A549 (cell line): ENCODE results near the gene CALCB.

Source experiments
- CEBPB ChIP-seq, 2 experiments: fragments of >200 bp in 1 of 2; sonication (Bioruptor Twin) in 1 of 2; formaldehyde crosslinking in 1 of 2; IDR thresholded peaks; 2 replicates each; pipeline ENCODE4 v1.6.1; 2012 to 2016
- MAX ChIP-seq: IDR thresholded peaks from 2 replicates; pipeline ENCODE4 v1.6.1; 2012
- POLR2A ChIP-seq: IDR thresholded peaks from 2 replicates; pipeline ENCODE4 v1.6.1; 2012; ENCODE audit warnings: mild to moderate bottlenecking, low read length
- USF2 ChIP-seq: fragments of 450-650 bp; IDR thresholded peaks from 2 replicates; pipeline ENCODE4 v1.6.1; 2014; ENCODE audit warnings: antibody characterized with exemption
- ZC3H11A ChIP-seq: fragments of 450-650 bp; IDR thresholded peaks from 2 replicates; pipeline ENCODE4 v1.6.1; 2014; ENCODE audit warnings: antibody characterized with exemption, mild to moderate bottlenecking
- TF ChIP-seq, protein P1 (sequence below): fragments of >200 bp; sonication (Bioruptor Twin); formaldehyde crosslinking; IDR thresholded peaks from 3 replicates; pipeline ENCODE4 v1.5.1; 2016

DNA sequence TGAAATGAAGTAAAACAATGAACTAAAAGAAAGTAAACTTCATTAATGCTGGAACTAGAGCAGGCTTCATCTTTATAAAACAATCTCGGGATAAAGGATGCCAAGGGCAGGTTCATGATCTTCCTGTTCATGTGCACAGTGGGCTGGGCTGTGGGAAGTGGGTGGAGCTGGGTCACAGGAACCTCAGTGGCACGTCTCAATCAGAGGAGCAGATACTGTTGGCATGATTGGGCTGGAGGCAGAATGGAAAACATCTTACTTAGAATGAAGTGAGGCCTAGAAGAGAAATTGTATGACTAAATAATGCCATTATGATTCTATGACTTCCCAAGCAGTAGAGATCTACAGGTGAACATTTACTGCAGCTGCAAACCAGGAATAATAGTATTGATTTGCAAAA lies 45.4 kb upstream of the CALCB start:
- TF ChIP-seq, protein P1, sequence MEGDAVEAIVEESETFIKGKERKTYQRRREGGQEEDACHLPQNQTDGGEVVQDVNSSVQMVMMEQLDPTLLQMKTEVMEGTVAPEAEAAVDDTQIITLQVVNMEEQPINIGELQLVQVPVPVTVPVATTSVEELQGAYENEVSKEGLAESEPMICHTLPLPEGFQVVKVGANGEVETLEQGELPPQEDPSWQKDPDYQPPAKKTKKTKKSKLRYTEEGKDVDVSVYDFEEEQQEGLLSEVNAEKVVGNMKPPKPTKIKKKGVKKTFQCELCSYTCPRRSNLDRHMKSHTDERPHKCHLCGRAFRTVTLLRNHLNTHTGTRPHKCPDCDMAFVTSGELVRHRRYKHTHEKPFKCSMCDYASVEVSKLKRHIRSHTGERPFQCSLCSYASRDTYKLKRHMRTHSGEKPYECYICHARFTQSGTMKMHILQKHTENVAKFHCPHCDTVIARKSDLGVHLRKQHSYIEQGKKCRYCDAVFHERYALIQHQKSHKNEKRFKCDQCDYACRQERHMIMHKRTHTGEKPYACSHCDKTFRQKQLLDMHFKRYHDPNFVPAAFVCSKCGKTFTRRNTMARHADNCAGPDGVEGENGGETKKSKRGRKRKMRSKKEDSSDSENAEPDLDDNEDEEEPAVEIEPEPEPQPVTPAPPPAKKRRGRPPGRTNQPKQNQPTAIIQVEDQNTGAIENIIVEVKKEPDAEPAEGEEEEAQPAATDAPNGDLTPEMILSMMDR: no peak
- TF ChIP-seq ZC3H11A (no peak), CEBPB (IDR thresholded peaks at IDR 0.05) (no peak), POLR2A (no peak), USF2 (no peak), MAX (no peak)
